ENCODE data around the gene COL11A1.
"Not testable (repeated sequence)": the region's sequence is repeated elsewhere in the genome, so short reads cannot be mapped to it uniquely, and the experiment has no call there.

Gene COL11A1

DNA sequence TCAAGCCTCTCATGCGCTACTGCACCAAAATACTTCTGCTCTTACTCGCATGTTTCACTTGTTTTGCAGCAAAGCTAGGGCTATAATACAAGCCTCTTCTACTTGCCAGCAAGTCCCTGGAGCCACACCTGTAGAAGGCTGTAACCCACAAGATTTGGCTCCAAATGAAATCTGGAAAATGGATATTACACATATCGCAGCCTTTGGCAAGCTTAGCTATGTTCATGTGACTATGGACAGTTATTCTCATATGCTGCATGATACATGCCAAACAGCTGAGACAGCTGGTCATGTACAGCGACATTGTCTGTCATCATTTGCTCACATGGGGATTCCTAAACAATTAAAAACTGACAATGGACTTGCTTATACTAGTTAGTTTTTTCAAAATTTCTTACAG is 270.3 kb downstream of the COL11A1 start:
- DNase-seq (ENCODE audit: low read depth in 2 of 2, low spot score in 1 of 2), result no peak

DNA sequence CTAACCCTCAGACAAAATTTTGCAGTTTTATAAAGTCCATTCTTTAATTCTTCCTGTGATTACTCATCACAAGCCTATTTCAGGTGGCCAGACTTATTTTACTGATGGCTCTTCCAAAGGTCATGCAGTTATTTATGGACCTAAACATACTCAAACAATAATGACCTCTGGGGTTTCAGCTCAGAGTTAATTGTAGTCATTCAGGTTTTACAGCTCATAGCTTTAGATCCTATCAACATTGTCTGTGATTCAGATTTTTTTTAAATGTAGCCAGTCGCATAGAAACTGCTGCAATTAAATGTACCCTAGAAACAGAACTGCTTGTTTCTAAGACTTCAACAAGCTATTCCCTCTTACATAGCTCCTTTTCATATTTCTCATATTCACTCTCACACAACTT is 270.8 kb downstream of the COL11A1 start:
- DNase-seq (ENCODE audit: low read depth in 2 of 2, low spot score in 1 of 2), result no peak

DNA sequence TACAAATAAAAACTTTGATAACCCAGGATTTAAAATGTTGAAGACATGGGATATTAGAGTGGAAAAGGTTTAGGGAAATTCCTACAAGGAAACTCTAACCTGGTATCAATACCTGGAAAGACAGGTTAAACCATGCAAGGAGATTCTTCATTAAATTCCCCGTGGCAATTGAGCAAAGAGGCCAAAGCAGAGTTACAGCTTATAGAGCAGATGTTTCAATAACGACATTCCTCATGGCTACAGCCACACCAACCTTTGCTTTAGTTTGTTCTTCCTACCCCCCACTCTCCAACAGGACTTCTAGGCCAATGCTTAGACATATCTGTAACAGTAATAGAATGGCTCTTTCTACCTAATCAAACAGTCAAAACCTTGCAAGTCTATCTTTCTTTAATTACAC is 271.3 kb downstream of the COL11A1 start:
- no peak for DNase-seq (ENCODE audit: low read depth in 2 of 2, low spot score in 1 of 2)

DNA sequence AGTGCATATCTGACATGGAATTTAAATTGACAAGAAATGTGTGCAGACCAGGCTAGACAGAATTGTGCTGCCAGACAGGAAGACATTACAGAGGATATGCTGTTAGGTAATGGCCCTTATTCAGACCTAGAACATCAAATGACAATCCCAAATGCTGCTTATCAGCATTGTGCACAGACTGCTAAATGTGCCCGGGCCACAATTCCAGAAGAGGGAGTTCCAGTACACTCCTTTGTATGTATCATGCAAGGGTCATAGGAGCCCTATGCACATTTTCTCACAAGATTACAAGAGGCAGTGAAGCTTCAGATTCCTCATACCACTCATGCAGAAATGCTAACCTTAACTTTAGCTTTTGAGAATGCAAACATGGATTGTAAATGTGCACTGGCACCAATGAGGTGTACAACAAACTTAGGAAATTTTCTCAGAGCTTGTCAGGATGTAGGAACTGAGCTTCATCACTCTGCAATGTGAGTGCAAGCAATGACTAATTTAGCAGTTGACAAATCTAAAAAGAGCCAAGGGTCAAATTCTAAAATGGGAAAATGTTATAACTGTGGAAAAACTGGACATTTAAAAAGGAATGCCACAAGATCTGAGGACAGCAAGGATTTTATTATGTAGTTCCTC is 273.5 kb downstream of the COL11A1 start:
- no peak for DNase-seq (ENCODE audit: low read depth in 2 of 2, low spot score in 1 of 2)

DNA sequence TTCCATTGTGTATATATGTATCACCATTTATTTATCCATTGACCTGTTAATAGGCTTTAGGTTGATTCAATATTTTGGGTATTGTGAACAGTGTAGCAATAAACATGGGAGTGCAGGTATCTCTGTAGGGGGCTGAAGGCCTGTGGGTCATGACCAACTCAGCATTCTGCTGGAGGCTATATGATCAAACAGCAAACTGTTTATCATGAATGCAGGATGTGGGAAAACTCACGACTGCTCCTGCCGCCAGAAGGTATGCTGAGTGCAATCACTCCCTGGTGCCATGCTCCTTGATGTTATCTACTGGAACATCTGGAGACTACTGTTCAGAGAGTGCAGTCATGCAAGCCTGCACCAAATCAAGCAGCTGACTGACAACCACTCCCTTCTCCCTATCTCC is 275.2 kb downstream of the COL11A1 start:
- no peak for DNase-seq (ENCODE audit: low read depth in 2 of 2, low spot score in 1 of 2)

DNA sequence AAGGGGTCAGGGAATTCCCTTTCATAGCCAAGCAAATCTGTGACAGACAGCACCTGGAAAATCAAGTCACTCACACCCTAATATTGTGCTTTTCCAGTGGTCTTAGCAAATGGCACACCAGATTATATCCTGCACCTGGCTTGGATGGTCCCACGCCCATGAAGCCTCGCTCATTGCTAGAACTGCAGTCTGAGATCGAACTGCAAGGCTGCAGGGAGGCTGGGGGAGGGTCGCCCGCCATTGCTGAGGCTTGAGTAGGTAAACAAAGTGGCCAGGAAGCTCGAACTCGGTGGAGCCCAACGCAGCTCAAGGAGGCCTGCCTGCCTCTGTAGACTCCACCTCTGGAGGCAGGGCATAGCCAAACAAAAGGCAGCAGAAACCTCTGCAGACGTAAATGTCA is 281.6 kb downstream of the COL11A1 start:
- not testable (repeated sequence) for DNase-seq (ENCODE audit: low read depth in 2 of 2, low spot score in 1 of 2)
